GM12878 (cell line): Measurements from ENCODE around the gene GLA. TPM values are rescaled to one million over a fixed set of nuclear protein-coding genes. Genes with fewer than 3 reads are reported as not detected.

ENCODE experiments used
- ATF3 ChIP-seq: IDR thresholded peaks from 2 replicates; pipeline ENCODE4 v1.6.1; 2011; ENCODE audit warnings: low read depth, mild to moderate bottlenecking, low read length, moderate library complexity, borderline replicate concordance; ENCODE audit errors: extremely low read depth
- BMI1 ChIP-seq: fragments of 450-650 bp; IDR thresholded peaks from 2 replicates; pipeline ENCODE4 v1.6.1; 2016; ENCODE audit warnings: mild to moderate bottlenecking, moderate library complexity, borderline replicate concordance
- CEBPB ChIP-seq, 2 experiments: fragments of 150-350 bp in 1 of 2; IDR thresholded peaks; 2 replicates each; pipeline ENCODE4 v1.6.1; 2012 to 2014; ENCODE audit warnings: low read depth in 2 of 2, low read length in 2 of 2, borderline replicate concordance in 1 of 2, inconsistent platforms in 1 of 2
- CHD2 ChIP-seq: IDR thresholded peaks from 2 replicates; pipeline ENCODE4 v1.6.1; 2011; ENCODE audit warnings: low read depth, low read length, improper control_type of control experiment, borderline replicate concordance
- CREB1 ChIP-seq: IDR thresholded peaks from 2 replicates; pipeline ENCODE4 v1.6.1; 2012; ENCODE audit warnings: low read depth, mild to moderate bottlenecking, inconsistent platforms
- CREM ChIP-seq: IDR thresholded peaks from 2 replicates; pipeline ENCODE4 v1.6.1; 2014; ENCODE audit warnings: antibody characterized with exemption, low read depth
- DPF2 ChIP-seq: fragments of 450-650 bp; IDR thresholded peaks from 2 replicates; pipeline ENCODE4 v1.6.1; 2017; ENCODE audit warnings: mild to moderate bottlenecking
- EP300 ChIP-seq, 2 experiments: fragments of 150-350 bp in 1 of 2; IDR thresholded peaks; 2 replicates each; pipeline ENCODE4 v1.6.1; 2011 to 2012; ENCODE audit warnings: low read depth in 2 of 2, low read length in 2 of 2, borderline replicate concordance in 1 of 2, improper control_type of control experiment in 1 of 2, inconsistent platforms in 1 of 2; ENCODE audit not compliant: control insufficient read depth in 1 of 2
- FOS ChIP-seq: IDR thresholded peaks from 3 replicates; pipeline ENCODE4 v1.6.1; 2011; ENCODE audit warnings: borderline replicate concordance; ENCODE audit not compliant: insufficient read length; ENCODE audit errors: extremely low read depth
- GATAD2B ChIP-seq: fragments of 450-650 bp; conservative IDR thresholded peaks from 2 replicates; pipeline ENCODE4 v1.6.1; 2017; ENCODE audit warnings: low read depth, mild to moderate bottlenecking, moderate library complexity
- HDGF ChIP-seq: fragments of 450-650 bp; IDR thresholded peaks from 2 replicates; pipeline ENCODE4 v1.6.1; 2016; ENCODE audit warnings: antibody characterized with exemption
- IRF5 ChIP-seq: fragments of 450-650 bp; IDR thresholded peaks from 2 replicates; pipeline ENCODE4 v1.6.1; 2017; ENCODE audit warnings: borderline replicate concordance
- MLLT1 ChIP-seq: fragments of 450-650 bp; IDR thresholded peaks from 2 replicates; pipeline ENCODE4 v1.6.1; 2016; ENCODE audit warnings: mild to moderate bottlenecking
- MTA3 ChIP-seq: IDR thresholded peaks from 2 replicates; pipeline ENCODE4 v1.6.1; 2012; ENCODE audit warnings: low read length, inconsistent platforms, borderline replicate concordance
- MXI1 ChIP-seq: fragments of 150-350 bp; IDR thresholded peaks from 2 replicates; pipeline ENCODE4 v1.6.1; 2011; ENCODE audit warnings: low read depth, mild to moderate bottlenecking, inconsistent platforms, low read length, improper control_type of control experiment
- NFIC ChIP-seq: IDR thresholded peaks from 2 replicates; pipeline ENCODE4 v1.6.1; 2012; ENCODE audit warnings: low read depth, mild to moderate bottlenecking, inconsistent platforms, low read length, moderate library complexity
- NFXL1 ChIP-seq: fragments of 450-650 bp; IDR thresholded peaks from 2 replicates; pipeline ENCODE4 v1.6.1; 2017; ENCODE audit warnings: antibody characterized with exemption, mild to moderate bottlenecking, borderline replicate concordance
- NR2C2 ChIP-seq: IDR thresholded peaks from 2 replicates; pipeline ENCODE4 v1.6.1; 2011; ENCODE audit warnings: borderline replicate concordance, low read depth; ENCODE audit not compliant: control insufficient read depth, insufficient read length
- NRF1 ChIP-seq: conservative IDR thresholded peaks from 2 replicates; pipeline ENCODE4 v1.6.1; 2011; ENCODE audit warnings: mild to moderate bottlenecking, low read depth, low read length, improper control_type of control experiment
- POU2F2 ChIP-seq: IDR thresholded peaks from 3 replicates; pipeline ENCODE4 v1.6.1; 2011; ENCODE audit warnings: low read depth, mild to moderate bottlenecking, low read length, borderline replicate concordance
- SMC3 ChIP-seq: IDR thresholded peaks from 2 replicates; pipeline ENCODE4 v1.6.1; 2011; ENCODE audit warnings: low read length, improper control_type of control experiment, borderline replicate concordance
- SREBF2 ChIP-seq: IDR thresholded peaks from 2 replicates; pipeline ENCODE4 v1.6.1; 2012; ENCODE audit warnings: mild to moderate bottlenecking, low read length
- STAT1 ChIP-seq: fragments of 450-650 bp; conservative IDR thresholded peaks from 2 replicates; pipeline ENCODE4 v1.6.1; 2014; ENCODE audit warnings: antibody characterized with exemption, mild to moderate bottlenecking
- TCF7 ChIP-seq: IDR thresholded peaks from 2 replicates; pipeline ENCODE4 v1.6.1; 2014; ENCODE audit warnings: antibody characterized with exemption, borderline replicate concordance
- WRNIP1 ChIP-seq: IDR thresholded peaks from 2 replicates; pipeline ENCODE4 v1.6.1; 2011; ENCODE audit warnings: low read depth, low read length, improper control_type of control experiment, borderline replicate concordance
- YBX1 ChIP-seq: fragments of 450-650 bp; IDR thresholded peaks from 2 replicates; pipeline ENCODE4 v1.6.1; 2016; ENCODE audit warnings: antibody characterized with exemption
- YY1 ChIP-seq: IDR thresholded peaks from 2 replicates; pipeline ENCODE4 v1.6.1; 2011; ENCODE audit warnings: low read depth, mild to moderate bottlenecking, low read length
- ZSCAN29 ChIP-seq: fragments of 450-650 bp; IDR thresholded peaks from 2 replicates; pipeline ENCODE4 v1.6.1; 2017; ENCODE audit warnings: mild to moderate bottlenecking, moderate library complexity
- polyA plus RNA-seq, 11 experiments: library from polyadenylated mRNA; depleted of rRNA in 4 of 11; unstranded in 6 of 11; stranded (reverse) in 5 of 11; fragments of >200 nt; fragmentation: Nextera tagmentation in 4 of 11; fragmentation: Illumina TruSeq in 1 of 11; extraction: Ambion mirVana in 4 of 11; extraction: Trizol in 1 of 11; gene quantifications; 1 replicate in 1 of 11; 2 replicates in 10 of 11; pipeline versions ENCODE4 v1.2.1 to v1.2.3, GENCODE V29; 2011 to 2016; ENCODE audit warnings: inconsistent platforms in 2 of 11, missing spikeins in 2 of 11, low read depth in 1 of 11
- total RNA-seq, 4 experiments: library from RNA; depleted of rRNA in 3 of 4; stranded (reverse); fragments of >200 nt in 3 of 4; fragmentation: Illumina TruSeq in 1 of 4; extraction: Trizol in 1 of 4; gene quantifications; 2 replicates each; pipeline versions ENCODE4 v1.2.1 to v1.2.3, GENCODE V29; 2013 to 2021
- TF ChIP-seq, protein P1 (sequence below): IDR thresholded peaks from 2 replicates; pipeline ENCODE4 v1.6.1; 2012; ENCODE audit warnings: low read depth, low read length, improper control_type of control experiment

GLA gene
- total and polyA plus RNA-seq, 10 of the 15 experiments (the other 5 are each of a cell fraction or from before 2014, with no cell fraction given): 23.8 to 66.4 (median 29.1) TPM

GRCh38 chrX:101407748-101408531 lies at the start of gene GLA, which contains the start of gene HNRNPH2 (continued):
- no peak for TF ChIP-seq NRF1
- no peak for TF ChIP-seq SREBF2
- TF ChIP-seq CREM: peak; percentile 90
- peak; percentile 75; the same call in 1 of the 2 replicates for TF ChIP-seq CHD2
- peak; percentile 33; the same call in 1 of the 2 replicates for TF ChIP-seq BMI1
- TF ChIP-seq CEBPB (IDR thresholded peaks at IDR 0.05; ENCODE audit: borderline replicate concordance in 1 of 2, low read depth in 2 of 2, low read length in 2 of 2): peak in 1 of 2 experiments; percentile 19; a peak in 1 of 4 replicates
- TF ChIP-seq IRF5: no peak
- no peak for TF ChIP-seq TCF7
- peak; percentile 83 for TF ChIP-seq NFIC
- TF ChIP-seq ATF3: peak; percentile 94
- TF ChIP-seq NFXL1: no peak
- peak; percentile 11; the same call in 1 of the 3 replicates for TF ChIP-seq POU2F2
- TF ChIP-seq EP300 (IDR thresholded peaks at IDR 0.05; ENCODE audit: borderline replicate concordance in 1 of 2, control insufficient read depth in 1 of 2, low read depth in 2 of 2, low read length in 2 of 2): peak; percentile 41 to 70; a peak in 3 of 4 replicates
- no peak for TF ChIP-seq GATAD2B
- TF ChIP-seq MTA3: no peak
- TF ChIP-seq, protein P1, sequence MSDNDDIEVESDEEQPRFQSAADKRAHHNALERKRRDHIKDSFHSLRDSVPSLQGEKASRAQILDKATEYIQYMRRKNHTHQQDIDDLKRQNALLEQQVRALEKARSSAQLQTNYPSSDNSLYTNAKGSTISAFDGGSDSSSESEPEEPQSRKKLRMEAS: peak; percentile 85
- peak; percentile 96 for TF ChIP-seq CREB1
- TF ChIP-seq SMC3: no peak
- peak; percentile 92 for TF ChIP-seq YY1
- TF ChIP-seq MLLT1: peak; percentile 75
- TF ChIP-seq DPF2: no peak; the same call in 1 of the 2 replicates
- no peak for TF ChIP-seq NR2C2
- no peak for TF ChIP-seq HDGF
- peak; percentile 86 for TF ChIP-seq MXI1
- no peak for TF ChIP-seq WRNIP1
- TF ChIP-seq FOS: peak; percentile 65
- TF ChIP-seq ZSCAN29: no peak
- no peak for TF ChIP-seq YBX1
- TF ChIP-seq STAT1: no peak
